ENCODE measurements around the gene TSPAN4. TPM values are rescaled to one million over a fixed set of nuclear protein-coding genes. Genes with fewer than 3 reads are reported as not detected.

TSPAN4 gene
- total and polyA plus RNA-seq, 2 of the 13 experiments (the other 11 are each of a cell fraction or from before 2014, with no cell fraction given) = 31.7 to 68.3 TPM

- TF ChIP-seq KIAA2018 (CRISPR knock-in tag; IDR thresholded peaks at IDR 0.05; ENCODE audit: borderline replicate concordance) (no peak), CEBPB (IDR thresholded peaks at IDR 0.05; ENCODE audit: borderline replicate concordance, low read depth, low read length) (no peak), CCAR2 (optimal IDR thresholded peaks at IDR 0.05; ENCODE audit: low read depth, low read length) (no peak), ZBTB14 (CRISPR knock-in tag; IDR thresholded peaks at IDR 0.05) (peak; percentile 35; the same call in 1 of the 2 replicates), NRL (CRISPR knock-in tag; IDR thresholded peaks at IDR 0.05; ENCODE audit: borderline replicate concordance) (no peak; the same call in 1 of the 2 replicates), RARG (CRISPR knock-in tag; IDR thresholded peaks at IDR 0.05; ENCODE audit: low read depth) (no peak), ZNF557 (CRISPR knock-in tag; IDR thresholded peaks at IDR 0.05) (no peak), ZNF737 (CRISPR knock-in tag; IDR thresholded peaks at IDR 0.05; ENCODE audit: borderline replicate concordance) (no peak), ZNF644 (CRISPR knock-in tag; IDR thresholded peaks at IDR 0.05; ENCODE audit: low read depth) (no peak), NFAT5 (CRISPR knock-in tag; IDR thresholded peaks at IDR 0.05) (peak; percentile 30; the same call in 1 of the 2 replicates), ZNF773 (CRISPR knock-in tag; IDR thresholded peaks at IDR 0.05; ENCODE audit: borderline replicate concordance) (no peak), ZBTB25 (CRISPR knock-in tag; IDR thresholded peaks at IDR 0.05) (no peak)
Measured at GRCh38 chr11:819129-819931, 23.3 kb upstream of the TSPAN4 start (continued).
